Measurements from ENCODE around the gene GCSAML.
"Not testable (repeated sequence)": the region's sequence is repeated elsewhere in the genome, so short reads cannot be mapped to it uniquely, and the experiment has no call there.

GCSAML gene

DNA sequence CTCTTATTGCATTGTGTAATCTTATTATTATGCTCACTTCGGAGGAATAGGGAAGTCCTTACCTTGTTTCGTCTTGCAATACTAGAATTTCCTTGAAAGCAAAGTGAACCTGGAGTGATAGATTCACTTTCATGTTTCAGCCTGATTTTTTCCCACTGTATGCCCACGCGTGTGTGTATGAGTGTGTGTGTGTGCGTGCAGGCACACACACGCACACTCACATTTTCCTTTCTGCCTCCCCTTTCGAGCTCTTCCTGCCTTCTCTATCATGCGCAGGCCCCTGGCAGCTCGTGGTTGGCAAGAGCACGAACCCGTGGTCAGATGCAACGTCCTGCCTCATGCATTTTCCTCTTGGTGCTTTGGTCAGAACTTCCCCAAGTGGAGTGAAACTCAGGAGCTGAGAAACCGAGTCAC, at the start of gene GCSAML:
Gene GCSAML (plus strand): TSS at position 366 of the 414 bp plus-strand sequence. CDS start 58 bp downstream, outside the sequence.
- DNase-seq (ENCODE audit: low read depth in 2 of 2, low spot score in 1 of 2) = no peak

DNA sequence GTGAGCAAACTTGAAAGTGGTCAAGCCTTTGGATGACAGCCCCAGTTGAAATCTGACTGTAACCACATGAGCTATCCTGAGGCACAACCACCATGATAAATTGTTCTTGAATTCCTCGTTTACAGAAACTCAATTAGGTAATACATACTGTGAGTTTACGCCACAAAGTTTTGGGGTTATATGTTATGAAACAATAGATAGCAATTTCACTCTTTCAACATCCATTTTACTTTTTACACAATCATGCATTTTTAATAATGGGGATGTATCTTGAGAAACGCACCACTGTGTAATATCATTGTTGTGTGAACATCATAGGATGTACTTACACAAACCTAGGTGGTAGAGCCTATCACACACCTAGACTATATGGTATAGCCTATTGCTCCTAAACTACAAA, 48.1 kb upstream of the GCSAML start:
- no peak for DNase-seq (ENCODE audit: low read depth in 2 of 2, low spot score in 1 of 2)

DNA sequence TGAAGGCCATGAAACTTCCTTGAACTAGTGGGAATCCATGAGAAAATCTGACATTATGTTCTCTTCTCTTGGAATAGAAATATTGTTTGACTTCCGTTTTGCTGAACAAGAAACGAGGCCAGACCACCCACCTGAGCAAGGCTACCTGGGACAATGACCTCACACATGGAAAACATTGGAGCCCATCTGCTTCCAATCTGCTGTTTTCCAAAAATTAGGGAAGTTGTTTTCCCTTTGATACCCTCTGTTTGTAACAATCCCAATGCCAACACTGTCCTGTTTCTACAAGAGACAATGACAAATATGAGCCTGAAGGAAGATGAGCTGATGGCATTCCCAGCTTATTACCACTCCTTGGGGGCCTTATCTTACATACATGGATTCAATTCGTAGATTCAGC, 42.1 kb upstream of the GCSAML start:
- DNase-seq (ENCODE audit: low read depth in 2 of 2, low spot score in 1 of 2) = no peak

- DNase-seq (ENCODE audit: low read depth in 2 of 2, low spot score in 1 of 2) = no peak
Observed at GRCh38 chr1:247517795-247518612, 30.9 kb upstream of the GCSAML start.

GRCh38 chr1:247518613-247518891, 30.4 kb upstream of the GCSAML start:
- DNase-seq (ENCODE audit: low read depth in 2 of 2, low spot score in 1 of 2) = no peak

DNA sequence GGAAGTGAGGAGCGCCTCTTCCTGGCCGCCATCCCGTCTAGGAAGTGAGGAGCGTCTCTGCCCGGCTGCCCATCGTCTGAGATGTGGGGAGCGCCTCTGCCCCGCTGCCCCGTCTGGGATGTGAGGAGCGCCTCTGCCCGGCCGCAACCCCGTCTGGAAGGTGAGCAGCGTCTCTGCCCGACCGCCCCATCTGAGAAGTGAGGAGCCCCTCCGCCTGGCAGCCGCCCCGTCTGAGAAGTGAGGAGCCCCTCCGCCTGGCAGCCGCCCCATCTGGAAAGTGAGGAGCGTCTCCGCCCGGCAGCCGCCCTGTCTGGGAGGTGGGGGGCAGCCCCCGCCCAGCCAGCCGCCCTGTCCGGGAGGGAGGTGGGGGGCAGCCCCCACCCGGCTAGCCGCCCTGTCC, 27.0 kb upstream of the GCSAML start:
- not testable (repeated sequence) for DNase-seq (ENCODE audit: low read depth in 2 of 2, low spot score in 1 of 2)

DNA sequence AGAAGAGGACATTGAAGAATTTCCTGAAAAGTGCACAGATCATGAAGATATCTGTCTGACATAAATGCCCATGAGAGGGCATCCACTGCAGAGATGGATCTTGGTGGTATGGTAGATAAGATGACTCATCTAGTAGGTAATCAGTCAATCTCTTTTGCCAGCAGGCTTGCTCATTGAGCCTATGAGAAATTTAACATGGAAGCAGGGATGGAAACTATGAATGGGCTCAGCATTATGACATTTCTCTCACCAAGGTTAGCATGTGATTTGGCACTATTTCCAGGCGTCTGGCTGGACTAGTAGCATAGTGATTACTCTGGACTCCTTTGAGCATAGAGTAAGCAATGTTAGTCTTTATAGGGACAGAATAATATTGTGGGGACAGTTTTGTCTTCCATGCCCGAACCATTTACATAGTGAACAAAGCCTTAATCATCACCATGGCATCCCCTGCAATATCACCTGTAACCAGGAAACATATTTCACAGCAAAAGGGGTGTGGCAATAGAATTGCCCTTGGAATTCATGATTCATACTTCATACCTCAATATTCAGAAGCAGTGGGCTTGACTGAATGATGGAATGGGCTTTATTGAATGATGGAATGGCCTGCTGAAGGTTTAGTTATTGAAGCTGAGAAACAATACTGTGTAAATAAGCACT, 20.0 kb upstream of the GCSAML start:
- DNase-seq (ENCODE audit: low read depth in 2 of 2, low spot score in 1 of 2) = no peak

GRCh38 chr1:247529771-247530355, 19.1 kb upstream of the GCSAML start:
- no peak for DNase-seq (ENCODE audit: low read depth in 2 of 2, low spot score in 1 of 2)

GRCh38 chr1:247530785-247531184, 18.1 kb upstream of the GCSAML start:
- DNase-seq (ENCODE audit: low read depth in 2 of 2, low spot score in 1 of 2) = no peak

- DNase-seq (ENCODE audit: low read depth in 2 of 2, low spot score in 1 of 2) = no peak
Observed at GRCh38 chr1:247531937-247532336, 17.0 kb upstream of the GCSAML start.

DNA sequence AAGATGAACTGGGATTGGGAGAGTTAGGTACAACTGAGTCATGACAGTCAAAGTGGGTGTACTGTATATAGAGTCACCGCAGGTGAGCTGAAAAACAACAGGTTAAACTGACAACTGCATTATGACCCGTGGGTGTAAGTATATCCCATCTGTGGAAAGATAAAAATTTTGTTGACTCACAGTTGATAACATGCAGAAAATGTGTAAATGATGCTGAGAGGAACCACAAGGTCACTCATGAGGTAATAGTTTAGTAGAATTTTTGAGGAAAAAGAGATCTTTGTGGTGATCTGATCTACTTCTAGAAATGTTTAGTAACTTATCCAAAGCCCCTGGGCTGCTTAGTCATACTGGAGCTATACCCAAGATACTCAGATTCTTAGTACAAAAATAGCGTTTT, 13.5 kb upstream of the GCSAML start:
- no peak for DNase-seq (ENCODE audit: low read depth in 2 of 2, low spot score in 1 of 2)

DNA sequence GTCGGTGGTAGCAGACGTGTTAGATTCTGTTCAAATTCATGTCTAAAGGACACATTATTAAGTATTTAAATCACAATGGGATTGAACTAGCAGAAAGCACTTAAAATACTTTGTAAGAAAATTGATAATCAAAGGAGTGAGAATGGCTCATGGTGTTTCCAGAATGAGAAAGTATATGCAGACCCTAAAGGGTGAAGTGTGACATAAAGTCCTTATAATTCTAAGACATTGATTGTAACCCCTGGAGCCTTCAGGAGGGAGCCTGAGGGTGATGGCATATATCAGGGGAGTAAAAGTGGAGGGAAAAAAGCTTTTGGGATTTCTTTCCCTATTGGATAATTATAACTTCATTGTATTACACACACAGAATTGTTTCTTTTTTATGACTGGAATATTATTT, 12.6 kb upstream of the GCSAML start, which contains the start of gene OR2C3:
Gene OR2C3 (minus strand): TSS at position 101 of the 400 bp plus-strand sequence. CDS start 3,929 bp downstream, outside the sequence.
- no peak for DNase-seq (ENCODE audit: low read depth in 2 of 2, low spot score in 1 of 2)

GRCh38 chr1:247538561-247538960, 10.4 kb upstream of the GCSAML start:
- no peak for DNase-seq (ENCODE audit: low read depth in 2 of 2, low spot score in 1 of 2)

DNA sequence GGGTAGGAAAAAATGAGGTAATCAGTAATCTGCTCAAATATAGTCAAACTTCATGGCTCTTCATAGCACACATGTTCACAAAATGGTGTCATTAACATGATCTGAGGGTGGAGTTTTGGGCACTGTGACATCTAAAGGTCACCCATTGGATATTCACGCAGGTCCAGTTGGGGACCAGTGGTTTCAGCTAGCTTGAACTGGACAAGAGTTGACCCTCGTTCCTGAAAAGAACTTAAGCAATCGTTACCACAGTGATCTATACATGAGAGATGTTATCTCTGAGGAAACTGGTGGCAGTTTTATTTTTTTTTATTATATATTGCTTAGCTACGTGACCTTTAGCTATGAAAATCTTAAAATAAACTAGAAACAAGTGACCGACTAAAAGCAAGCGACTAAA, 9.7 kb upstream of the GCSAML start:
- no peak for DNase-seq (ENCODE audit: low read depth in 2 of 2, low spot score in 1 of 2)

- no peak for DNase-seq (ENCODE audit: low read depth in 2 of 2, low spot score in 1 of 2)
Observed at GRCh38 chr1:247540581-247540980, 8.4 kb upstream of the GCSAML start.

GRCh38 chr1:247542811-247543210, 6.1 kb upstream of the GCSAML start:
- DNase-seq (ENCODE audit: low read depth in 2 of 2, low spot score in 1 of 2) = no peak

DNA sequence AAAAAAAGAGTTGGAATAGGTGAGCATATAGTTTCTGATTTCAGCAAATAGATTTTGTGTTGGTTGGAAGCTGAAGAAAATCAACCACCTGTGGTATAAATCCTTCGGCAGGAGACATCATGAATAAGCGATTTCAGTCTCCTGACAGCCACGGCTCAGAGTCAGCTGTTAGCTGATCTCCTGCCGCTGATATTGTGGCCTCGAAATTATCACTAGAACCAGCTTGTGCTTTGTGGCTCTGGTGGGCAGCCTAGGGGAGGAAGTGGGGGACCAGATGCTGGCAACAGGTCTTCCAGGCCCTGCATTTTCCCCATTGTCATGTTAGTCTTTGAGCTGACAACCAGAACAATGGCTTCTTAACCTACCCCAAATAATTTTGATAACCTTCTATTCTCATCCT, 842 bp upstream of the GCSAML start:
- DNase-seq (ENCODE audit: low read depth in 2 of 2, low spot score in 1 of 2) = no peak

GRCh38 chr1:247551721-247552120, 2.8 kb downstream of the GCSAML start:
- no peak for DNase-seq (ENCODE audit: low read depth in 2 of 2, low spot score in 1 of 2)

DNA sequence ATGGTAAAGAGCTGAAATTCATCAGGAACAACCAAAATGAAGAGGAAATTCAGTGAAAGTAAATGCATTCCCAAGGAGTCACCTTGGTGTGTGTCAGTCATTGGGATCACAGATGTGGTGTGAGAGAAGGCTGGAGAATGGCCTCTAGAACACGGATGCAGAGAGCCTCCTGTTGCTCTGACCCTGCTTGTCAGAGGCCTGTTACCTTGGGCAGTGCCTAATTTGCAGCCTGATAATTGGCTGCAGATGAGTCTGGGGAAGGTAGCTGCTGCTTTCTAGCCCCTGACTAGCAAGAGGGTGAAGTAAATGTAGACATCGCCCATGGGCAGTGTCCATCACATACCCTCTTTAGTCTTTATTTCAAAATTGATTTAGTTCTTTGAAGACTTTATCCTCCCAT, 3.3 kb downstream of the GCSAML start:
- DNase-seq (ENCODE audit: low read depth in 2 of 2, low spot score in 1 of 2) = no peak

GRCh38 chr1:247557926-247558674, 9.2 kb downstream of the GCSAML start:
- DNase-seq (ENCODE audit: low read depth in 2 of 2, low spot score in 1 of 2) = no peak

DNA sequence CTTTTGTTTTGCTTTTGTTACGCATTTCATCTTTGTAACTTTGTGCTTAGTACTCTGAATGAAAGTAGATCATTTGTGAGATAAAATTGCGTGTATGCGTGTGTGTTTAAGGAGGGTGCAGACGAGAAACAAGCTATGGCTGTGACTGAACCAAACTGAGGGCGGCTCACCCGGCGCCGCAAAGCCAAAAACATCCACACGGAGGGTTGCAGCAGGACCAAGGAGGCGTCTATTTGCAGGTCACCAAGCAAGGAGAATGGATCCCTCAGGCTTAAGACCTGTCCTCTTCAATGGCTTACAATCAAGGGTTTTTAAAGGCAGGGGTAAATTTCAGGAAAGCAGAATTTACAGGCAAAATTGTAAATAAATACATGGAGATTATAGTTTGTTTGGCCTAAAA, 12.8 kb downstream of the GCSAML start:
- no peak for DNase-seq (ENCODE audit: low read depth in 2 of 2, low spot score in 1 of 2)

DNA sequence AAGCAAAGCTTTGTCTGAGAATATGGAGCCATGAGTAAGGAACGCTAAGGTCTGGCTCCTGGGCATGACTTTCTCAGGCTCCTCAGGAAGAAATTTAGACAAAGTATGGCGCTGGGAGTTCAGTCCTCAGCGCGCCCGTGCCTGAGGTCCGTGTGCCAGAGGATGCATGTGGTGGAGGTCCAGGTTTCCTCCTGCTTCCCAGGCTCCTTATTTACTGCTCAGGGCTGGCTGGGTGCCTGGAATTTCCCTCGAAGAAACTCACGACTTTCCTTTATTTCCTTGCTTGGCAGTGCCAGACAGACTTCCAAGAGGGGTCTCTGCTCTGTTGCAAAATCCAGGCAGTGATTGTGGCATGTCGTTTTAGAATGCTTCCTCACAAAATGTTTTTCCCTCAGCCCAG, 13.3 kb downstream of the GCSAML start:
- no peak for DNase-seq (ENCODE audit: low read depth in 2 of 2, low spot score in 1 of 2)

All from stimulated activated CD8-positive, alpha-beta memory T cell treated with anti-CD3 and anti-CD28 coated beads, Interleukin-4, amount 100 ng/mL, for 1 hour (primary cell).